ENCODE measurements around the gene RANBP17.
"Not testable (repeated sequence)": the region's sequence is repeated elsewhere in the genome, so short reads cannot be mapped to it uniquely, and the experiment has no call there.

RANBP17 gene

DNA sequence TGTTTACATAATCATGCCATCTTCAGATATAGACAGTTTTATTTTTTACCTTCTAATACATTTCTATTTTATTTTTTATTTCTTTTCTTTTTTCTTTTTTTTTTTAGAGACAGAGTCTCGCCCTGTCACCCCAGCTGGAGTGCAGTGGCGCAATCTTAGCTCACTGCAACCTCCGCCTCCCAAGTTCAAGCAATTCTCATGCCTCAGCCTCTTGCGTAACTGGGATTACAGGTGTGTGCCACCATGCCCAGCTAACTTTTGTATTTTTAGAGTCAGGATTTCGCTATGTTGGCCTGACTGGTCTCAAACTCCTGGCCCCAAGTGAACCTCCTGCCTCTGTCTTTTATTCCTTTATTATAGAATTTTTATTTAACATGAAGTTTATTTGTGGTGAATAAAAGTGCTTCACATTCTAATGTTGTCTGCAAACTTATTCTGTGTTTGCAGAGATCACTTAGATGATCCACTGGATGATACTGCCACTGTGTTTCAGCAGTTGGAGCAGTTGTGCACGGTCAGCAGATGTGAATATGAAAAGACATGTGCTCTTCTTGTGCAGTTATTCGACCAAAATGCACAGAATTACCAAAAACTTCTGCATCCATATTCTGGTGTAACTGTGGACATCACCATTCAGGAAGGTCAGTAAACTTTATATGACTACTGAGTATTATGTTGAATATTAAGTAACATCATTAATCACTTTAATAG lies 62.2 kb downstream of the RANBP17 start:
- TF ChIP-seq, protein P1, sequence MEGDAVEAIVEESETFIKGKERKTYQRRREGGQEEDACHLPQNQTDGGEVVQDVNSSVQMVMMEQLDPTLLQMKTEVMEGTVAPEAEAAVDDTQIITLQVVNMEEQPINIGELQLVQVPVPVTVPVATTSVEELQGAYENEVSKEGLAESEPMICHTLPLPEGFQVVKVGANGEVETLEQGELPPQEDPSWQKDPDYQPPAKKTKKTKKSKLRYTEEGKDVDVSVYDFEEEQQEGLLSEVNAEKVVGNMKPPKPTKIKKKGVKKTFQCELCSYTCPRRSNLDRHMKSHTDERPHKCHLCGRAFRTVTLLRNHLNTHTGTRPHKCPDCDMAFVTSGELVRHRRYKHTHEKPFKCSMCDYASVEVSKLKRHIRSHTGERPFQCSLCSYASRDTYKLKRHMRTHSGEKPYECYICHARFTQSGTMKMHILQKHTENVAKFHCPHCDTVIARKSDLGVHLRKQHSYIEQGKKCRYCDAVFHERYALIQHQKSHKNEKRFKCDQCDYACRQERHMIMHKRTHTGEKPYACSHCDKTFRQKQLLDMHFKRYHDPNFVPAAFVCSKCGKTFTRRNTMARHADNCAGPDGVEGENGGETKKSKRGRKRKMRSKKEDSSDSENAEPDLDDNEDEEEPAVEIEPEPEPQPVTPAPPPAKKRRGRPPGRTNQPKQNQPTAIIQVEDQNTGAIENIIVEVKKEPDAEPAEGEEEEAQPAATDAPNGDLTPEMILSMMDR (IDR thresholded peaks at IDR 0.05), result no peak
- Histone ChIP-seq H3K27me3 (ENCODE audit: control insufficient read depth, insufficient read depth, low read length) (no peaks in the 10 kb centered on the region), H3K79me2 (no peaks in the 10 kb centered on the region), H2AFZ (no peak overlapping the region), H3K27ac (no peak overlapping the region), H3K4me3 (ENCODE audit: low read depth, low read length) (no peak overlapping the region), H3K9me3 (ENCODE audit: control insufficient read depth, low read length) (no peaks in the 10 kb centered on the region), H3K4me1 (no peaks in the 10 kb centered on the region), H3K36me3 (ENCODE audit: control insufficient read depth, insufficient read depth, low read length) (no peaks in the 10 kb centered on the region), H3K4me2 (ENCODE audit: low read length) (no peak overlapping the region), H3K9ac (no peak overlapping the region)

DNA sequence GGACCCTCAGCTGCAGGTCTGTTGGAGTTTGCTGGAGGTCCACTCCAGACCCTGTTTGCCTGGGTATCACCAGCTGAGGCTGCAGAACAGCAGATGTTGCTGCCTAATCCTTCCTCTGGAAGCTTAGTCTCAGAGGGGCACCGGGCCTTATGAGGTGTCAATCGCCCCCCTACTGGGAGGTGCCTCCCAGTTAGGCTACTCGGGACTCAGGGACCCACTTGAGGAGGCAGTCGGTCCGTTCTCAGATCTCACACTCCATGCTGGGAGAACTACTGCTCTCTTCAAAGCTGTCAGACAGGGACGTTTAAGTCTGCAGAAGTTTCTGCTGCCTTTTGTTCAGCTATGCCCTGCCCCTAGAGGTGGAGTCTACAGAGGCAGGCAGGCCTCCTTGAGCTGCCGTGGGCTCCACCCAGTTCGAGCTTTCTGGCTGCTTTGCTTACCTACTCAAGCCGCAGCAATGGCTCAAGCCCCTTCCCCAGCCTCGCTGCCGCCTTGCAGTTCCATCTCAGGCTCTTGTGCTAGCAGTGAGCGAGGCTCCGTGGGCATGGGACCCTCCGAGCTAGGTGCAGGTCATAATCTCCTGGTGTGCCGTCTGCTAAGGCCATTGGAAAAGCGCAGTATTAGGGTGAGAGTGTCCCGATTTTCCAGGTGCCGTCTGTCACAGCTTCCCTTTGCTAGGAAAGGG lies 73.9 kb downstream of the RANBP17 start:
- not testable (repeated sequence) for H3K4me1 ChIP-seq; H3K4me2 ChIP-seq (ENCODE audit: low read length); H3K9ac ChIP-seq; H3K79me2 ChIP-seq; H3K27ac ChIP-seq; H3K9me3 ChIP-seq (ENCODE audit: control insufficient read depth, low read length); H2AFZ ChIP-seq; H3K4me3 ChIP-seq (ENCODE audit: low read depth, low read length); H3K27me3 ChIP-seq (ENCODE audit: control insufficient read depth, insufficient read depth, low read length); H3K36me3 ChIP-seq (ENCODE audit: control insufficient read depth, insufficient read depth, low read length)

DNA sequence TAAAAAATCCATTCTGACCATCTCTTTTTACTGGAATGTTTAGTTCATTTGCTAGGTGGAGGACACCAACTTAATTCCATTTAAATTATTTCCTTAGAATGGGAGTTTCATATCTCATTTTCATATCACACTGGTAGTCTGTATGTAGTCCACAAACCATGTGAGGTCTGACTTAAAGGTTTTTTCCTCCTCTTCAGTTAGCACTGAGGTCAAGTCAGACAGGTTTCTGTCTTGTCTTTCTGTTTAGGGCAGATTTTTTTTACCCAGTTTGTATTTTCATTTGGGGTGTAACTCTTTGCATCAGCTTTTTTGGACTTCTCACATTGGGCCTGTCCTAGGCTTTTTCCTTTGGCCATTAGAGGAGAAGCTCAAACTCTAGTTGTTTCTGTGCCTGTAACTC lies 75.3 kb downstream of the RANBP17 start:
- H3K27me3 ChIP-seq (ENCODE audit: control insufficient read depth, insufficient read depth, low read length), result no peaks in the 10 kb centered on the region
- H3K4me2 ChIP-seq (ENCODE audit: low read length), result no peak overlapping the region
- no peaks in the 10 kb centered on the region for H3K9me3 ChIP-seq (ENCODE audit: control insufficient read depth, low read length)
- no peaks in the 10 kb centered on the region for H3K79me2 ChIP-seq
- no peak overlapping the region for H2AFZ ChIP-seq
- H3K9ac ChIP-seq, result no peak overlapping the region
- H3K36me3 ChIP-seq (ENCODE audit: control insufficient read depth, insufficient read depth, low read length), result no peaks in the 10 kb centered on the region
- TF ChIP-seq, protein P1 (IDR thresholded peaks at IDR 0.05), result no peak
- H3K4me1 ChIP-seq, result no peaks in the 10 kb centered on the region
- H3K27ac ChIP-seq, result no peak overlapping the region
- H3K4me3 ChIP-seq (ENCODE audit: low read depth, low read length), result no peak overlapping the region

DNA sequence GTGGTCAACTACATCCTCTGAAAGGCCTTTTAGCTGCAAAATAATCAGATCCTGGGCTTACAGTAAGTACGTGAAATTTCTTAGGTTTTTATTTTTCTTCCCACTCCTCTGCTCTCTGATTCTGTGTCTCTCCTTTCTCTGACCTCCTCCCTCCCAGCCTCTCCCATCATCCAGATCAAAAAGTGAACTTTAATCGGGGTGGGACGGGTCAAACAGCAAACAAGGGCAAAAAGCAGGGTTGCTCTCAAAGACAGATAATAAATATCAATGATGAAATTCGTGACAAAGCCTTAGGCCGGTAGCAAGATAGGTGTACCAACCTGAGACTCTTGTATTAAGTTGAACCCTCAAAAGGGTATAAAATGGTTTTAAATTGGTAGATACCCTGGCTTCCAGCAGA lies 76.1 kb downstream of the RANBP17 start:
- TF ChIP-seq, protein P1 (IDR thresholded peaks at IDR 0.05), result no peak
- Histone ChIP-seq H3K4me1 (no peaks in the 10 kb centered on the region), H3K4me3 (ENCODE audit: low read depth, low read length) (no peak overlapping the region), H3K9me3 (ENCODE audit: control insufficient read depth, low read length) (no peaks in the 10 kb centered on the region), H3K36me3 (ENCODE audit: control insufficient read depth, insufficient read depth, low read length) (no peaks in the 10 kb centered on the region), H3K9ac (no peak overlapping the region), H3K4me2 (ENCODE audit: low read length) (no peak overlapping the region), H3K27me3 (ENCODE audit: control insufficient read depth, insufficient read depth, low read length) (no peaks in the 10 kb centered on the region), H3K79me2 (no peaks in the 10 kb centered on the region), H2AFZ (no peak overlapping the region), H3K27ac (no peak overlapping the region)

DNA sequence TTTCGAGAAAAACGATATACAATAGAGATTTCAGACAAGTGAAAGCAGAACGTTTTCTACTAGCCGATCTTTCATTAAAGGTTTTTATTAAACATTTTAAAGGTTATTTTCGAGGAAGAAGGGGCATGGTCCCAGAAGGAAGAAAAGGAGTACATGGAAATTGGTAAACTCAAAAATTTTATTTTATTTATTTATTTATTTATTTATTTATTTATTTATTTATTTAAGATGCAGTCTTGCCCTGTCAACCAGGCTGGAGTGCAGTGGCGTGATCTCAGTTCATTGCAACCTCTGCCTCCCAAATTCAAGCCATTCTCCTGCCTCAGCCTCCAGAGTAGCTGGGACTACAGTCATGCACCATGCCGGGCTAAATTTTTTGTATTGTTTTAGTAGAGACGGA lies 77.4 kb downstream of the RANBP17 start:
- no peak overlapping the region for H3K27ac ChIP-seq
- H3K79me2 ChIP-seq, result no peaks in the 10 kb centered on the region
- H3K4me1 ChIP-seq, result no peaks in the 10 kb centered on the region
- TF ChIP-seq, protein P1 (IDR thresholded peaks at IDR 0.05), result no peak
- no peaks in the 10 kb centered on the region for H3K9me3 ChIP-seq (ENCODE audit: control insufficient read depth, low read length)
- H2AFZ ChIP-seq, result no peak overlapping the region
- no peak overlapping the region for H3K4me3 ChIP-seq (ENCODE audit: low read depth, low read length)
- no peak overlapping the region for H3K4me2 ChIP-seq (ENCODE audit: low read length)
- H3K36me3 ChIP-seq (ENCODE audit: control insufficient read depth, insufficient read depth, low read length), result no peaks in the 10 kb centered on the region
- no peaks in the 10 kb centered on the region for H3K27me3 ChIP-seq (ENCODE audit: control insufficient read depth, insufficient read depth, low read length)
- no peak overlapping the region for H3K9ac ChIP-seq
